Iris pigment epithelial cell (primary cell): ENCODE results near the gene SNX9.
"Not testable (repeated sequence)": the region's sequence is repeated elsewhere in the genome, so short reads cannot be mapped to it uniquely, and the experiment has no call there.

Source experiments
- DNase-seq: peaks from one replicate; pipeline ENCODE4 v3.0.0-alpha.2; 2011; ENCODE audit warnings: low read depth

SNX9 gene

GRCh38 chr6:157831424-157832249 lies 8.6 kb downstream of the SNX9 start:
- peak; percentile 23 for DNase-seq

- DNase-seq = peak; percentile 70
Measured at GRCh38 chr6:157832250-157832967, 9.4 kb downstream of the SNX9 start.

- DNase-seq = no peak
Measured at GRCh38 chr6:157834549-157834948, 11.5 kb downstream of the SNX9 start.

DNA sequence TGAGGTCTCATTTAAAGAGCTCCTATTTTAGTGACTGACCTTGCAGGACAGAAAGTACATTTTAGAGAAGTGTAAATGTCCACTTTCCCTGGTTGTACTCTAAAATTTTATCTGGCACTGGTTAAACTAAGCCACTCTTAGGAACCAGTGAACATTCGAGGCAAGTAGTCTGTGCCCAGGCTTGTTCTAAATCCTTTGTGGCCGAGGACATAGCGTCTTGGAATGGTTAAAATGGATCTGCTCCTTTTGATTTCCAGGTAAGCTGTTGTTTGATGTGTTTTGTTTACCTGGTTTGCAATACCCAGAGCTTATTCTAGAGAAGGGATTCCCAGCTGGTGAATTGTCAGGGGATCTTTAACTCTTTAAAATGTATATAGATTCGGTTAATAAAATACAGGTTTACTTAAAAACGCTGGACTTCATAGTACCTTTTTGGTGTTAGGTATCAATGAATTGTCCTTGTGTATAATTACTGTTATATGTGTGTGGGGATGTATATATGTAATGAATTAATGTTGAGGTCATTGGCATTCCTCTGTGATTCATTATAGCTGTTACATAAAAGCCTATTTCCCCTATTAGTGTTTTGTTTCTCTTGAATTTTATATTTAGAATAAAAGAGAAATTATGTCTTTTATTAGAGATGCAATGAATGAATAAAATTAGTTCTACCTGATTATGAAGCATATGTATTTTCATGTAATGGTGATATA lies 15.8 kb downstream of the SNX9 start:
- DNase-seq = no peak

- no peak for DNase-seq
Measured at GRCh38 chr6:157839606-157840005, 16.6 kb downstream of the SNX9 start.

- no peak for DNase-seq
Measured at GRCh38 chr6:157840261-157840660, 17.2 kb downstream of the SNX9 start.

DNA sequence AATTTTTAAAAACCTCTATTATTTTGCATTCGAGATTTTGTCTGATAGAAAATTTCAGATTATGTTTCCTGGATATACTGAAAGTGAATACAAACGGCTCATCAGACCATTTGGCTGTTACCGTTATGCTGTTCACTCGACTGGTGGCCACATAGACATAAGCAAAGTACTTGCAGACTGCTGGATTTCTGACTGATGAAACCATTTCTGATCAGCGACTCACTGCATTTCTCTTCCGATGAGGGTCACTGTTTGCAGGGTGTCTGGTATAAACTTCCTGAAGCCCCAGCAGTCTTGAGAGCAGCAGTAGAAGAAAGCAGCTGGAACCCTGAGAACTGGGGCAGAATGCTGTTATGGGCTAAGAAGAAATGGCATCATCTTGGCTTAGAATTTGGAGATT lies 17.7 kb downstream of the SNX9 start:
- peak; percentile 80 for DNase-seq

DNA sequence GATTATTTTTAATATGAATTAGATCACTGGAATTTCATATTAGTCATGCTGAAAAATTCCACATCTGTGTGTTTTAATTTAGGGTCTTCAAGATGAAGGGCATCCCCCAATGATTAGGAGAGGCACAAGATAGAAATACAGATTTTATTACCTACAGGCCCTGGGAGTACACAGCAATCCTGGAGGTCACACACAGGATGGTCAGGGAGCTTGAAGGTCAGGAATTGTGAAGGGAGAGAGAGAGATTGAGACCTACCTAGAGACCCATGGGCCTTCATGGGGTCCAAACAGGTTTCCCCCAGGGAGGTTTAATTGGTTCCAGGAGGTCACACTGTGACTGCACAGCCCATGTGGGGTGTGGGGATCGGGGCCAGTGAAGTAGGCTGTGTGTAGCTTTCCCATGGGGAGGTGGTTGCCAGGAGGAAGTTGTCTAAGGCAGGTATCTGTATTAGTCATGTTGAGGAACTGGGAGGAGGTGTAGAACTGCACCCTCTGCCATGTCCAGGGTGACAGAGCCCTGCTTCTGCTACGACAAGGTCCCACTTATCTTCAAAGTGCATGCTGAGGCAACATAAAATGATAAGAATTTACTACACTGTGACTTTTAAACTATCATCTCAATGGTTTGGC lies 18.3 kb downstream of the SNX9 start:
- DNase-seq = no peak

DNA sequence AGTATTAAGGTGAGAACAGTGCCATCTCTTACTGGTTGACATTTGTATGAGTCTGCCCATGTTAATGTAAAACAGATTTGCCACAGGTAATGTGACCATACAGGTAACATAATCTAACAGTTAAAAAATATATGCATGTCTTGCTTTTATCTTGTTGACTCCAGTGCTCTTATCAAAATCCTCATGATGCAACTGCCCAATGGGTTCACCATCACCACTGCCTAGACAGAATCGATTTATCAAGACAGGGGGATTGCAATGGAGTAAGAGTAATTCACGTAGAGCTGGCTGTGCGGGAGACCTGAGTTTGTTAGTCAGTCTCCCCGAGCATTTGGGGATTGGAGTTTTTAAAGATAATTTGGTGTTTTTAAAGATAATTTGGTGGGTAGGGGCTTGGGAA lies 19.2 kb downstream of the SNX9 start:
- no peak for DNase-seq

GRCh38 chr6:157844196-157844595 lies 21.1 kb downstream of the SNX9 start:
- DNase-seq = not testable (repeated sequence)

- peak; percentile 45 for DNase-seq
Measured at GRCh38 chr6:157845493-157846259, 22.6 kb downstream of the SNX9 start.

DNA sequence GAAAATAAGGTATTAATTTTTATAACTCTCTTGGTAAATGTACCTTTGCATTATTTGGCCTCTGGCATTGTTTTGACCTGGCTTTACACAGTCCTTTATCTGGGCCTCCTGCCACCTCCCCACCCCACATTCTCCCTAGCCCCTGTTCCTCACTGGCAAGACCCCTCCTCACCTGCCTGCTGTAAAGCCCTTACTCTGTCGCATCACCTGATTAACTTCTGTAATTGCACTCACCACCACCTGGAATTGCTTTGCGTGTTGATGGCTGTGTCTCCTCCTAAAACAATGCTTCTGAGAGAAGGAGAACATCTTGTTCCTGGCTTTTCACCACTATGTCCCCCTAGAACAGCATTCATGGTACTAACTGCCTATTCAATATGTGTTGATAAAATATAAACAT lies 24.8 kb downstream of the SNX9 start:
- DNase-seq = no peak

DNA sequence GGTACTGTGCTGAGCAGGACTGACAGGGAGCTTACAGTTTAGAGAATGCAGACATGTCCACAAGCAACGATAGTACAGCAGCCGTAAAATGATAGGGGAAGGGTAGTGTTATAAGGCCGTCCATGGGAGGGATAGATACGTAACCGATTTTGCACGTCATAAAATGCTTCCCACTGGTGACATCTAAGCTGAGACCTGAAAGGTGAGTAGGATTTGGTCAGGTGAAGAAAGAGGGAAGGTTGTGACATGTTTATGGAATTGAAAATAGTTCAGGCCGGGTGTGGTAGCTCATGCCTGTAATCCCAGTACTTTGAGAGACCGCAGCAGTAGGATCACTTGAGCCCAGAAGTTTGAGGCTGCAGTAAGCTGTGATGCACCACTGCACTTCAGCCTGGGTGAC lies 25.6 kb downstream of the SNX9 start:
- no peak for DNase-seq

- DNase-seq = no peak
Measured at GRCh38 chr6:157849288-157850017, 26.4 kb downstream of the SNX9 start.

DNA sequence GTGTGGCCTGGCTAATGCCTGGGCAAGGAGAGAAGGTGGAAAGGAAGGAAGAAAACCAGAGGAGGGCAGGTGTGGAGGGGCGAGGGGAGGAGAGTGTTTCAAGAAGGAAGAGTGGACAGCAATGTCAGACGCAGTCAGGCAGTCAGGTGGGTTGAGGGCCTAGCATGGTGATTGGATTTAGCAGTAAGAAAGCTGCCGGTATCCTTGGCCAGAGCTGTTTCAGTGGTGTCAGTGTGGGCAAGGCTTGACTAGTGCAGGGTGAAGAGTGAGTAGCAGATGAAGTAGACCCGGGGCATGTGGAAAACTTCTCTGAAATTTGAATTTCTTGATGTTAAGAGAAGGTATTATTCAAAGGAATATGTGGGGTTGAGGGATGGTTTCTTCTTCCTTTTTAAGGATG lies 27.0 kb downstream of the SNX9 start:
- DNase-seq = no peak

DNA sequence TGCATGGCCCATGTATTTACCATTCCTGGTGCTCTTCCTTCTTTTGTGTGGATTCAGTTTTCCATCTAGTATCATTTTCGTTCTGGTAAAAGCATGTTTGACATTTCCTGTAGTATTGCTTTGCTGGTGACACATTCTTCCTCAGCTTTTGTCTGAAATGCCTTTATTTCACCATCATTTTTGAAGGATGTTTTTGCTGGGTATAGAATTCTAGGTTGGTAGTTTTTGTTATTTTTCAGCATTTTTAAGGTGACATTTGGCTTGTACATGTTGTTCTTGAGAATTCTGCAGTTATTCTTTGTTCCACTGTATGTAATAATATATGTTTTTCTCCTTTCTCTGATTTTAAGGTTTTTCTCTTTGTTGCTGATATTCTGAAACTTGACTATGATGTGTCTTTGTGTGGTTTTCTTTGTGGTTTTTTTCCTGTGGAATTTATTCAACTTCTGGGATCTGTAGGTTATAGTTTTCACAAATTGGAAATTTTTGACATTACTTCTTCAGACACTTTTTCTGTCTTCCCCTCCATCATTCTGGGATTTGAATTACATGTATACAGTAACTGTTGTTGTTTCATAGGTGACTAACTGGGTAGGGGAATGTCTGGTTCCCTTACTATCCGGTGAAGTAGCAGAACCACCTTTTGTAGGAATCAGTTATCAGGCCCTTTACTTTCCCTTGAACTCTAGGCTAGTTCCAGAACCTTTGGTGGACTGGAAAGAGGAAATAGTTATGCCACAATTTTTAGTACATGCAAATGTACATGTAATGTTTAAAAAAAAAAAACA lies 30.2 kb downstream of the SNX9 start:
- peak; percentile 16 for DNase-seq

DNA sequence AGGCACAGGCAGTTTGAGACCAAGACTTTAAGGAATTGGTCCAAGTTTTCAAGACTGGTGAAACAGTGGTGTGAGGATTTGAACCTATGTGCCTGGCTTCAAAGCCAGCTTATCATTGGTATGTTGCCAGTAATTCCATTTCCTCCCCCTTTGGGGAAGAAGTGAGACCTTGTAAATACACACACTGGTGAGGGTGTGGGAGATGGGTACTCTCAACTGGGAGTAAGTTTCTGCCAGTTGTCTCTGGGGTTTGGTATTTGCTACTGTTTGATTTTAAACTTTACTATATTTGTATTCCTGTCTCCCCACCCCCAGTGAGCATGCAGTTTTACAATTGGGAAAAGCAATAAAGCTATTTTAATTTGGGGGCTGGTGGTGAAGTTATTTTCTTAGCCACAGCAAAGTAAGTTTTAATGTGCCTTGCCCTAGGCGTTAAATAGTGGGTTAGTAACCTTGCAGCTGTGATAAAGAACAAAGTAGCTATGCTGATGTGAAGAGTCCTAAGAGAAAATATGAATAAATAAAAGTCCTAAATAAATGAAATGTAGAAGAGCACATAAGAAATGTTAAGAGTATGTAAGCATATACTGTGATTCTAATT lies 31.0 kb downstream of the SNX9 start:
- DNase-seq = no peak

DNA sequence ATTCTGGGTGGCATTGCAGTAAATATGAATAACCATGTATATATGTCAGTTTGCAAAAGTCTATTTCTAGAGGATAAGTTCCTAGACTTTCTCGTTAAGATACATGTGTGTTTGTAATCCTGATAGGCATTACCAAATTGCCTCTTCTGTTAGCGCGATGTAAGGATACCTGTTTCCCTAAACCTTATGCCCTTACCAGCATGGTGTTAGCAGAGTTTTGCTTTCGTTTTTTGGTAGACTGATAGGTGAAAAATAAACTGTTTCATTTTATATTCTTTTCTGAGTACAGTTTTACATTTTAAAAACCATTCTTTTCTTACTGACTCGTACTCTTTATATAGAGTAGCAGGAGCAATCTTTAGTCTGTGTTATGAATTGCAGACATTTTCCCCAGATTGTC lies 32.3 kb downstream of the SNX9 start:
- no peak for DNase-seq

- not testable (repeated sequence) for DNase-seq
Measured at GRCh38 chr6:157855804-157856203, 32.8 kb downstream of the SNX9 start.

DNA sequence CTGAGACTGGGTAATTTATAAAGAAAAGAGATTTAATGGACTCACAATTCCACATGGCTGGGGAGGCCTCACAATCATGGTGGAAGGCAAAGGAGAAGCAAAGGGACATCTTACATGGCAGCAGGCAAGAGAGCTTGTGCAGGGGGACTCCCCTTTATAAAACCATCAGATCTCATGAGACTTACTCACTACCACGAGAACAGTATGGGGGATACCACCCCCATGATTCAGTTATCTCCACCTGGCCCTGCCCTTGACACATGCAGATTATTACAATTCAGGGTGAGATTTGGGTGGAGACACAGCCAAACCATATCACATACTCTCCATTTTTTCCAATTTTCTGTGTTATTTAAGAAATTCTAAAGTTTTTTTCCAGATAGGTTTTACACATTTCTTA lies 35.6 kb downstream of the SNX9 start:
- DNase-seq = not testable (repeated sequence)
